ENCODE measurements around the gene WNT6.

Gene WNT6

DNA sequence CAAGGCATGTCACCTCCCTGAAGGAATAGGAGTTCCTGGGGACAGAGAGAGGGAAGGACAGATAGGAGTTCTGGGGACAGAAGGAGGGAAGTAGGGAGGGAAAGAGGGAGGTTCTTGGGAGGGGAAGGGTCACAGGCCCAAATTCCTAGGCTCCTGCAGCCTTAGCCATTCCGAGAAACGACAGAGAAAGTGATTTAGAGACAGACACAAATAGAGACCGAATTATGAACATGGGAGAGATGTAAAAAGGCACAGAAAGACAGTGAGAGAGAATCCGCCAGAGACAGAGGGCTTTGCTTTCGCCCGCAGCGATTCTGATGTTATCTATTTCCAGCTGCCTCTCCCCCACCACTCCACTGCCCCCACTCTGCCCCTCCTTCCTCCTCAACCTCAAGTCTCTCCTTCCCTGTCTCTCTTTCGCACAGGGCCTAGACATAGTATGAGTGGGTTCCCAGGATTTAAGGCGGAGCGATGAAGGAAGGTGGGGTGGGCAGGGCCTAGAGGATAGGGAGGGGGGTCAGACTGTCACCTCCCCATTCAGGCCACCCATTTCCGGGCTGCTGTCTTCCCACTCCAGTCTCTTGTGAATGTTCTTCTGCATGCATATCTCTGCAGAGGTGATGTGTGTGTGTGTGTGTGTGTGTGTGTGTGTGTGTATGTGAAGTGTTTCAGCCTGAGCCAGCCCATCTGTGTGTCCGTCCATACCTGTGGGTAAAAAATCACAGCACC lies 3.3 kb upstream of the WNT6 start:
- FAIRE-seq (no peak), DNase-seq (ENCODE audit: insufficient read length, low spot score) (no peak)

DNA sequence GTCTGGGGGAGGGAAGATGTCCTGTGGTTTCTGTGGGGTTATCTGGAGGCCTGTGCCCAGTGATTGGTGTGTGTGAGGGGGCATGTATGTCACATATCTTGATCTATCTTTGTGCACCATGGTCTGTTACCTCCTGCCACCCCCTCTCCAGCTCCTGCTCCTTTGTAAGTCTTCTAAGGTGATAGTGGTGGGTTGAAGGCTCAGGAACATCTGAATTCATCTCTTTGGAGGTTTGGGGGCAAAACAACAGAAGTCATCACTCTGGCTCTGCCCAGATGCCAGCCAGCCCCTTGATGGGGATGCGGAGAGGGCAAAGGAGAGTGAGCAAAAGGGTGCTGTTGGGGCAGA lies 2.7 kb upstream of the WNT6 start:
- no peak for FAIRE-seq
- DNase-seq (ENCODE audit: insufficient read length, low spot score), result no peak

DNA sequence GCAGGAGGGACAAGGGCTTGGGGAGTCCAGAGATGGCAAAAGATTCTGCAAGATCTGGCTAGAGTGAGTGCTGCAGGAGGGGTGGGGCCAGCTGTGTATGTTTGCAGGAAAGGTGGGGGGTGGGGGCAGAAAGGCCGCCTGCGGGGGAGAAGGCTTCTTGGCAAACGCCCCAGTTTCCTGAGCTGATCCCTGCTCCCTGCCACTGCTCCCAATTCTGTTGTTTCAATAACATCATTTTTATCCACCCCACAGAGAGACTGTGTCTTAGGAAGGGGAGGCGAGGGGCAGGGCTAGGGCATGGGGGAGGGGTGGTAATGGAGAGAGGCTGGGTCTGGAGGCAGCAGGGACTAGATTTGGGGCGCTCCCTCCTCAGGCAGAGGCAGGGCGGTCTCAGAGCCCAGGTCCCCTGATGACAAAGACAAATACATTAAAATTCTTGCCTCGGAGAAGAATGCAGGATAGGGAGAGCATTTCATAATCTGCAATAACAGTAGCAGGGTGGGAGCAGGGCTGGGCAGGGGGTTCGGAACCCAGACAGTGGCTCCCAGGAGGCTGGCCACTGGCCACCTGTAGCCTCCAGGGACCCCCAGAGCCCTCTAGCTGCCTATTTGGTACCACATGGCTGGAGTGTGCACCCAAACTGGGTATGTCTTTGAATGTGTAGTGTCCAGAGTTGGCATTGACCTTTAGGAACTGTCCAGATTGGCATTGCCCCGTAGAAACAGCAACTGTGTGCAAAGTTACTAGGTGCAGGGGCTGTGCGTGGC lies 2.1 kb upstream of the WNT6 start:
- FAIRE-seq (peak; percentile 4), DNase-seq (ENCODE audit: insufficient read length, low spot score) (no peak)

DNA sequence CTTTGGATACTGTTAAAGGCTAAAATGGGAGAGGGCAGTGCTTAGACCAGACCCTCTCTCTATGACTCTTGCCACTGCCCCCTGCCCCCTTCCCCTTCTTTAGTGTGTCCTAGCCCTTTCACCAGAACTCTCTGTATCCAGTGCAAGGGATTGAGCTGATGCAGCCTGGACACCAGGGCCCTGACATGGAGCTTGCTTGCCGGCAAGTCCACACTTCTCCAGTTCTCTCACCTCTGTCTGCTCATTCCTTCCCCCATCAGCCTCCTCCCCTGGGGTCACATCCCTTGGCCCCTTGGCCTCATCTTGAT lies 1.5 kb upstream of the WNT6 start:
- DNase-seq (ENCODE audit: insufficient read length, low spot score), result no peak
- peak; percentile 9 for FAIRE-seq

- DNase-seq (ENCODE audit: insufficient read length, low spot score) (no peak), FAIRE-seq (no peak)
Observed at GRCh38 chr2:218858671-218859555, 692 bp upstream of the WNT6 start.

DNA sequence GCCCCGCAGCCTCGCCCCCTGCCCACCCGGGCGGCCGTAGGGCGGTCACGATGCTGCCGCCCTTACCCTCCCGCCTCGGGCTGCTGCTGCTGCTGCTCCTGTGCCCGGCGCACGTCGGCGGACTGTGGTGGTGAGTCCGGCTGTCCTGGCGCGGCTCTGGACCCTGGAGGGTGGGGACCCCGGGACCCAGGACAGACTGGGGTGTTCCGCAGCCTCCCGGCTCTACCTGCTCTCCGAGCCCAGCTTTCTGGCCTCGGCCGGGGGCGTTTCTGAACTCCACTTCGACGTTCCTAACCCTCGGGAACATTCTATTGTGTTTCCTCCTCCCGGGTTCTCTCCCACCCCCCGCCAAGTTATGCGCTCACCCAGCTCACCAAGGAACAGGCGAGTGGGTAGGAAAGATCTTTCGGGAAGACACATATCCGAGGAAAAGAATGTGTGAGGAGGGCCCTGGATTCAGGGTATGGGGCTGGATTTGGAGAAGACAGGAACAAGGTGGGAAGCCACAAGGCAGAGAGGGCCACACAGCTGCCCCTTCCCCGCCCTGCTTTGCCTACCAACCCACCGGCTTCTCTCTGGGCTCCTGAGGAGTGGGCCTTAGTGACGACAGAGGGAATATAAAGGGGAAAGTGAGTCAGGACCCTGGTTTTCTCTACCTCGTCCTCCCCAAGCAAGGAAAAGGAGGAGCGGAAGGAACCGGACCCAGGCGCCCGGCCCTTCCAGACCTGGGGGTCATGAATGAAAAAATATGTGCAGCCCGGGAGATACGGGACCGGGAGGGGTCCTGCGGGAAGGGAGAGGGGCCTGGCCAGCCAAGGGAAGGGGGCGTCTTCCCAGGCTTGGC lies 605 bp downstream of the WNT6 start:
- DNase-seq (ENCODE audit: insufficient read length, low spot score), result no peak
- FAIRE-seq, result no peak

- FAIRE-seq (peak; percentile 78), DNase-seq (ENCODE audit: insufficient read length, low spot score) (peak; percentile 56)
Observed at GRCh38 chr2:218860950-218861381, 1.4 kb downstream of the WNT6 start.

DNA sequence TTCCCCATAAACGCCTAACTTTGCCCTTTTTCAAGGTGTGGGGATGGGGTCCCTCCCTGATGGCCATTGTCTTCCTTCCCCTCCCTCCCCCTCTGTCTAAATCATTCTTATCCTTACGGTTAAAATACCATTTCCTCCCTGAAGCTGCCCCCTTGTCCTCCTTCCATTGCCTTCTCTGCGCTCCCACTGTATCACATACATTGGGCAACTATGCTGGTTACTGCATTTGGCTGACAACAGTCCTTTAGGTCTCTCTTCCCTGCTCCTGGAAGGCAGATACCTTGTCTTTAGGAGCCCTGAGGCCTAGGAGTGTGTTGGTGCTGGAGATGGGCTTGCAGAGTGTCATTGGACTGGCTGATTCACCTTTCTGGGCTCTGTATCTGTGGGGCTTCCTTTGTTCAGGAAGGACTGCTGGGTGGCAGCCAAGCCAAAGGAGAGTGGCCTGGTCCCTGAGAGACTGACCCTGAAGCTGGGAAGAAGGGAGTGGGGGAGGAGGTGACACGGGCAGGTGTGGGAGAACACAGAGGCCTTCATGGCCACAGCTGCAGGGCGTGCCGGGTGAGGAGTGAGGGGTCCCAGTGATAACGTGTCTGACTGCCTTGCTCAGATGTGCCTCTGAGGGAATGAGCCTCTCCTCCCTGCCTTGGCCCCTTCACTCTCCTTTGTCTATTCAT lies 2.2 kb downstream of the WNT6 start:
- FAIRE-seq (no peak), DNase-seq (ENCODE audit: insufficient read length, low spot score) (no peak)

- FAIRE-seq, result no peak
- DNase-seq (ENCODE audit: insufficient read length, low spot score), result no peak
Observed at GRCh38 chr2:218863021-218863520, 3.5 kb downstream of the WNT6 start.

DNA sequence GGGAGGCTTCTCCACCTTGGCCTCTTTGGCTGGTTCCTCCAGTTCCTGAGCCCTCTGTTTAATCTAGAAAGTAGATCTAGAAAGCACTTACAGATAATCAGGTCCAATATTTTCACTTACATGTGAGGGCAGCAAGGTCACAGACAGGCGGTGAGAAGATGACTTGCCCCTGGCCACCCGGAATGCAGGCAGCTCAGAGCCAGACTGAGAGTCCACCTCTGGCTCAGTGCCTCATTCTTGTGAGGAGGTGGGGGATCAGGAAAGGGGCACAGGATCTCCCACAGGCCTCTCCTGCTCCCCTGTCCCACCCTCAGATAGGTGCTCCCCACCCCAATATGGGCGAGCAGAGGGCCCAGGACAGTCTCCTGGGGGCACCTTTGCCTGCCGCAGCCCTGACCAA lies 5.8 kb downstream of the WNT6 start:
- DNase-seq (ENCODE audit: insufficient read length, low spot score), result no peak
- FAIRE-seq, result no peak

- DNase-seq (ENCODE audit: insufficient read length, low spot score) (no peak), FAIRE-seq (no peak)
Observed at GRCh38 chr2:218865999-218866398, 6.4 kb downstream of the WNT6 start.

DNA sequence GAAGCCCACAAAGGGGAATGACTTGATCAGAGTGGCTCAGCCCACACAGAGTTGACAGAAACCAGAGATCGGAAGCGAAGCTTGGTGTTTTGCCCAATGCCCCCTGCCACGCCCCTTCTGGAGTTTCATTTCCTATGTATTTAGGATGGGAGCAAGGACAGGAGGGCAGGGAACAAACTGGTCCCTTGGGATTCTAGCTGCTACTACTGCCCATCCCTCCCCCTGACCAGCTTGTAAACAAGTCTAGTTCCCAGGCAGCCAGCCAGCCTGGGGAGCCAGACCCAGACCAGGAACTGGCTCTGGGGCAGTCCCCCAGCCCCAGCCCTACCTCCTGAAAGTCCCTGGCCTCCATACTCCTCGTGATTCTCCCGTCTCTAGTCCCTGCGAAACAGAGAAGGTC lies 8.3 kb downstream of the WNT6 start:
- DNase-seq (ENCODE audit: insufficient read length, low spot score) (no peak), FAIRE-seq (no peak)

DNA sequence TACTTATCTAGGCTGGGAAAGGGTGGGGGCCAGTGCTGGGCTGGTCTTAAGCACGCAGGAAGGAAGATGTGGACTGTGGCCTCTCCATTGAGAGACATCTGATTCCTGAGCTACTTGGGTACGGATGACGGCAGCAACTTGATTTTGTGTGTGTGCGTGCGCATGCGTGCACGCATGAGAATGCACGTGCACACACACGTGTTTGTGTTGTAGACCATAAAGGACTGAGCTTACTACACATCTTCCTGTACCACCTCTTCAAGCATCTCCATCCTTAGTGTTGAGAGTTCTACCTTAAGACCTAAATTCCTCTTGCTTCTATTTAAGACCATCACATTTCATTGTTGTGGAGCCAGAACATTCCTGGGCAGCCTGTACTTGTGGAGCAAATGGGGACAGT lies 9.5 kb downstream of the WNT6 start:
- no peak for DNase-seq (ENCODE audit: insufficient read length, low spot score)
- FAIRE-seq, result no peak

DNA sequence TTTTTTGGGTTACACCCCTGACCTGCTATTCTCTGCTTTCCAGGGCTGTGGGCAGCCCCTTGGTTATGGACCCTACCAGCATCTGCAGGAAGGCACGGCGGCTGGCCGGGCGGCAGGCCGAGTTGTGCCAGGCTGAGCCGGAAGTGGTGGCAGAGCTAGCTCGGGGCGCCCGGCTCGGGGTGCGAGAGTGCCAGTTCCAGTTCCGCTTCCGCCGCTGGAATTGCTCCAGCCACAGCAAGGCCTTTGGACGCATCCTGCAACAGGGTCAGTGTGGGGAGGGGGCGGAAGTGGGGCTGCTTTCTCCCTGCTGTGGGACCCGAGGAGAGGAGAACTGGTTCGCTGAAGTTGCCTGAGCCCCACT lies 11.4 kb downstream of the WNT6 start:
- DNase-seq (ENCODE audit: insufficient read length, low spot score) (no peak), FAIRE-seq (no peak)

GRCh38 chr2:218871345-218872302 lies 12.0 kb downstream of the WNT6 start:
- DNase-seq (ENCODE audit: insufficient read length, low spot score), result no peak
- FAIRE-seq, result no peak

DNA sequence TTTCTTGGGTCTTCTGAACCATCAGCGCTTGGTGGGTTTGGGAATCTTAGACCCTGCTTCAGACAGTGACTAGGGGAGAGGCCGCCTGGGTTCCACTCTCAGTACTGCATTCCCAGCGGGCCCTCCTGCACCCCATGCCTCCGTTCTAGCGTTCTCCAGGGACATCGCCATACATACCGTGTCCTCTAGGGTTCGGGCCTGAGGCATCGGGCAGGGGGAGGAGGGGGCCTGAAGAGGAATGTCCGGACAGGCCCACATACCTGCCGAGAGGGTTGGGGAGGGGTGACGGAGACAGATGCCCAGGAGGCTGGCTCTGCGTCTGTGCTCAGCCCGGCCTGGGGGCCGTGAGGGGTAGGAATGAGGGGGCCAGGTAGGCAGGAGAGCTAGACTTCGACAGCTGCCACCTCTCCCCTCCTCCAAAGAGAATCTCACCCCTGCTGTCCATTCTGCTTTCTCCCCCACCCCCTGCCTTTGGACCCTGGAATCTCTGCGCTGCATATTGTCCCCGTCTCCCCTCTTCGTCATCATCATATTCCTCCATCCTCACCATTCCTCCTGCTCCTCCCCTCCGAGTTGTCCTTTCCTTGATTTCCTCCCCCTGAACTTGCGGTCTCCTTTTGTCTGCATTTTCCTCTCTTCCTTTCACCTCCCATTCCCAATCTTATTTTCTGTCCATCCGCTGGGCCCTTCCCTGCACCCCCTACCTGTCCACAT lies 13.2 kb downstream of the WNT6 start:
- FAIRE-seq (no peak), DNase-seq (ENCODE audit: insufficient read length, low spot score) (no peak)

DNA sequence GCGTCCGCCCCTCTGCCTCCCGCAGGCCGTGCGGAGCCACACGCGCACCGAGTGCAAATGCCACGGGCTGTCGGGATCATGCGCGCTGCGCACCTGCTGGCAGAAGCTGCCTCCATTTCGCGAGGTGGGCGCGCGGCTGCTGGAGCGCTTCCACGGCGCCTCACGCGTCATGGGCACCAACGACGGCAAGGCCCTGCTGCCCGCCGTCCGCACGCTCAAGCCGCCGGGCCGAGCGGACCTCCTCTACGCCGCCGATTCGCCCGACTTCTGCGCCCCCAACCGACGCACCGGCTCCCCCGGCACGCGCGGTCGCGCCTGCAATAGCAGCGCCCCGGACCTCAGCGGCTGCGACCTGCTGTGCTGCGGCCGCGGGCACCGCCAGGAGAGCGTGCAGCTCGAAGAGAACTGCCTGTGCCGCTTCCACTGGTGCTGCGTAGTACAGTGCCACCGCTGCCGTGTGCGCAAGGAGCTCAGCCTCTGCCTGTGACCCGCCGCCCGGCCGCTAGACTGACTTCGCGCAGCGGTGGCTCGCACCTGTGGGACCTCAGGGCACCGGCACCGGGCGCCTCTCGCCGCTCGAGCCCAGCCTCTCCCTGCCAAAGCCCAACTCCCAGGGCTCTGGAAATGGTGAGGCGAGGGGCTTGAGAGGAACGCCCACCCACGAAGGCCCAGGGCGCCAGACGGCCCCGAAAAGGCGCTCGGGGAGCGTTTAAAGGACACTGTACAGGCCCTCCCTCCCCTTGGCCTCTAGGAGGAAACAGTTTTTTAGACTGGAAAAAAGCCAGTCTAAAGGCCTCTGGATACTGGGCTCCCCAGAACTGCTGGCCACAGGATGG lies 14.0 kb downstream of the WNT6 start:
- no peak for FAIRE-seq
- DNase-seq (ENCODE audit: insufficient read length, low spot score), result no peak
